Fibroblast of lung (primary cell): ENCODE results near the gene HS1BP3. TPM values are rescaled to one million over a fixed set of nuclear protein-coding genes. Genes with fewer than 3 reads are reported as not detected.
A peak's percentile ranks its signal among the peaks of the same experiment; 100 is the strongest.

Experiments
- DNase-seq, 2 donors: peaks; one replicate each; pipeline versions ENCODE4 v3.0.0 to v3.0.0-alpha.2; 2010; ENCODE audit warnings: low read depth in 2 of 2
- H2AFZ ChIP-seq: 2 replicates; pipeline ENCODE4 v1.5.1; 2012; ENCODE audit warnings: low read length, control low read depth, inconsistent platforms
- H3K27ac ChIP-seq: 2 replicates; pipeline ENCODE4 v1.5.1; 2011; ENCODE audit warnings: low read length, control low read depth; ENCODE audit not compliant: insufficient read depth
- H3K27me3 ChIP-seq: 2 replicates; pipeline ENCODE4 v1.5.1; 2011; ENCODE audit warnings: mild to moderate bottlenecking, low read length; ENCODE audit not compliant: control insufficient read depth, insufficient read depth
- H3K36me3 ChIP-seq: 2 replicates; pipeline ENCODE4 v1.5.1; 2011; ENCODE audit warnings: low read length; ENCODE audit not compliant: control insufficient read depth, insufficient read depth
- H3K4me1 ChIP-seq: 2 replicates; pipeline ENCODE4 v1.5.1; 2011; ENCODE audit warnings: low read length; ENCODE audit not compliant: control insufficient read depth, insufficient read depth; ENCODE audit errors: extremely low read depth
- H3K4me2 ChIP-seq: 2 replicates; pipeline ENCODE4 v1.5.1; 2011; ENCODE audit warnings: low read length, control low read depth; ENCODE audit not compliant: insufficient read depth; ENCODE audit errors: extremely low read depth
- H3K4me3 ChIP-seq, 4 experiments: fragments of 200-600 bp in 1 of 4; sonication (generic) in 1 of 4; replicated peaks in 1 of 4; 2 replicates each; pipeline ENCODE4 v1.5.1; 2011 to 2016; ENCODE audit warnings: low read length in 4 of 4, low read depth in 3 of 4, mild to moderate bottlenecking in 3 of 4, control low read depth in 2 of 4, inconsistent platforms in 1 of 4, mixed read lengths in 1 of 4; ENCODE audit not compliant: insufficient read depth in 1 of 4; ENCODE audit errors: control extremely low read depth in 1 of 4
- H3K79me2 ChIP-seq: 2 replicates; pipeline ENCODE4 v1.5.1; 2012; ENCODE audit warnings: mild to moderate bottlenecking, low read length, inconsistent platforms; ENCODE audit not compliant: control insufficient read depth, insufficient read depth
- H3K9ac ChIP-seq: 2 replicates; pipeline ENCODE4 v1.5.1; 2011; ENCODE audit warnings: mild to moderate bottlenecking, low read length, control low read depth; ENCODE audit not compliant: insufficient read depth
- H3K9me3 ChIP-seq: 2 replicates; pipeline ENCODE4 v1.5.1; 2012; ENCODE audit warnings: low read depth, low read length; ENCODE audit not compliant: control insufficient read depth, insufficient read depth
- H4K20me1 ChIP-seq: 2 replicates; pipeline ENCODE4 v1.5.1; 2011; ENCODE audit warnings: low read length; ENCODE audit not compliant: control insufficient read depth, insufficient read depth; ENCODE audit errors: extremely low read depth
- EZH2 ChIP-seq: IDR thresholded peaks from 2 replicates; pipeline ENCODE4 v1.5.1; 2012; ENCODE audit warnings: low read length, control low read depth, mild to moderate bottlenecking; ENCODE audit errors: missing control alignments
- polyA plus RNA-seq, 2 donors: library from polyadenylated mRNA; depleted of rRNA in 1 of 2; stranded (reverse) in 1 of 2; unstranded in 1 of 2; fragments of >200 nt; gene quantifications; 2 replicates each; pipeline ENCODE4 v1.2.1, GENCODE V29; 2011 to 2012; ENCODE audit warnings: missing spikeins in 1 of 2
- total RNA-seq: library from RNA; depleted of rRNA; stranded (reverse); fragments of >200 nt; gene quantifications from 2 replicates; pipeline ENCODE4 v1.2.1, GENCODE V29; 2014
- TF ChIP-seq, protein P1 (sequence below), 2 donors: IDR thresholded peaks in 1 of 2; conservative IDR thresholded peaks in 1 of 2; 1 replicate in 1 of 2; 2 replicates in 1 of 2; pipeline ENCODE4 v1.5.1; 2011 to 2012; ENCODE audit warnings: low read length in 2 of 2, control low read depth in 1 of 2, inconsistent platforms in 1 of 2, low read depth in 1 of 2, mild to moderate bottlenecking in 1 of 2

The HS1BP3 gene
- total and polyA plus RNA-seq, 2 donors (not counting 1 experiment from before 2014, with no cell fraction given) = 17.8 to 38.1 TPM

GRCh38 chr2:20582600-20583221 lies 68.2 kb downstream of the HS1BP3 start:
- TF ChIP-seq, protein P1, sequence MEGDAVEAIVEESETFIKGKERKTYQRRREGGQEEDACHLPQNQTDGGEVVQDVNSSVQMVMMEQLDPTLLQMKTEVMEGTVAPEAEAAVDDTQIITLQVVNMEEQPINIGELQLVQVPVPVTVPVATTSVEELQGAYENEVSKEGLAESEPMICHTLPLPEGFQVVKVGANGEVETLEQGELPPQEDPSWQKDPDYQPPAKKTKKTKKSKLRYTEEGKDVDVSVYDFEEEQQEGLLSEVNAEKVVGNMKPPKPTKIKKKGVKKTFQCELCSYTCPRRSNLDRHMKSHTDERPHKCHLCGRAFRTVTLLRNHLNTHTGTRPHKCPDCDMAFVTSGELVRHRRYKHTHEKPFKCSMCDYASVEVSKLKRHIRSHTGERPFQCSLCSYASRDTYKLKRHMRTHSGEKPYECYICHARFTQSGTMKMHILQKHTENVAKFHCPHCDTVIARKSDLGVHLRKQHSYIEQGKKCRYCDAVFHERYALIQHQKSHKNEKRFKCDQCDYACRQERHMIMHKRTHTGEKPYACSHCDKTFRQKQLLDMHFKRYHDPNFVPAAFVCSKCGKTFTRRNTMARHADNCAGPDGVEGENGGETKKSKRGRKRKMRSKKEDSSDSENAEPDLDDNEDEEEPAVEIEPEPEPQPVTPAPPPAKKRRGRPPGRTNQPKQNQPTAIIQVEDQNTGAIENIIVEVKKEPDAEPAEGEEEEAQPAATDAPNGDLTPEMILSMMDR (conservative IDR thresholded peaks at IDR 0.05 in 1 of 2, IDR thresholded peaks at IDR 0.05 in 1 of 2; ENCODE audit: low read depth in 1 of 2, low read length in 2 of 2) = no peak
- no peak for TF ChIP-seq EZH2
- H3K4me1 ChIP-seq = peaks cover 49% of the 10 kb centered on the region
- H3K79me2 ChIP-seq = no peaks in the 10 kb centered on the region
- H3K4me3 ChIP-seq = no peak overlapping the region
- no peaks in the 10 kb centered on the region for H3K9me3 ChIP-seq
- no peaks in the 10 kb centered on the region for H3K36me3 ChIP-seq
- H2AFZ ChIP-seq = no peak overlapping the region
- H4K20me1 ChIP-seq = no peaks in the 10 kb centered on the region
- no peak overlapping the region for H3K27ac ChIP-seq
- no peak for DNase-seq
- H3K4me2 ChIP-seq = no peak overlapping the region
- H3K9ac ChIP-seq = no peak overlapping the region
- H3K27me3 ChIP-seq = no peaks in the 10 kb centered on the region

GRCh38 chr2:20580690-20581437 lies 70.0 kb downstream of the HS1BP3 start:
- no peak overlapping the region for H3K4me2 ChIP-seq
- no peaks in the 10 kb centered on the region for H3K27me3 ChIP-seq
- no peak overlapping the region for H3K27ac ChIP-seq
- no peak for DNase-seq
- H3K9me3 ChIP-seq = no peaks in the 10 kb centered on the region
- no peak overlapping the region for H2AFZ ChIP-seq
- no peak overlapping the region for H3K4me3 ChIP-seq
- H3K9ac ChIP-seq = no peak overlapping the region
- no peaks in the 10 kb centered on the region for H3K36me3 ChIP-seq
- H3K4me1 ChIP-seq = peaks cover 46% of the 10 kb centered on the region
- no peaks in the 10 kb centered on the region for H3K79me2 ChIP-seq
- TF ChIP-seq, protein P1 (conservative IDR thresholded peaks at IDR 0.05 in 1 of 2, IDR thresholded peaks at IDR 0.05 in 1 of 2; ENCODE audit: low read depth in 1 of 2, low read length in 2 of 2) = no peak
- no peak for TF ChIP-seq EZH2
- H4K20me1 ChIP-seq = no peaks in the 10 kb centered on the region

- Histone ChIP-seq H3K9ac (no peak overlapping the region), H3K79me2 (no peaks in the 10 kb centered on the region), H3K27ac (peak overlapping the region; percentile 84), H3K9me3 (no peaks in the 10 kb centered on the region), H3K4me2 (no peak overlapping the region), H3K4me1 (peaks cover 37% of the 10 kb centered on the region), H3K36me3 (no peaks in the 10 kb centered on the region), H4K20me1 (no peaks in the 10 kb centered on the region), H3K4me3 (no peak overlapping the region), H2AFZ (no peak overlapping the region), H3K27me3 (no peaks in the 10 kb centered on the region)
- TF ChIP-seq, protein P1 (conservative IDR thresholded peaks at IDR 0.05 in 1 of 2, IDR thresholded peaks at IDR 0.05 in 1 of 2; ENCODE audit: low read depth in 1 of 2, low read length in 2 of 2) = no peak
- TF ChIP-seq EZH2 = no peak
- DNase-seq = no peak
Measured at GRCh38 chr2:20579866-20580265, 71.0 kb downstream of the HS1BP3 start.
